Heart left ventricle (tissue), 13 donors: Measurements from ENCODE around the gene BANK1.

ENCODE experiments used
- POLR2A ChIP-seq, 2 donors: fragments of 450-650 bp; IDR thresholded peaks; one replicate each; pipeline ENCODE4 v1.6.1; 2017; ENCODE audit warnings: antibody characterized with exemption in 2 of 2, mild to moderate bottlenecking in 2 of 2, moderate library complexity in 2 of 2
- TF ChIP-seq, protein P1 (sequence below), 12 donors: fragments of 200-600 bp; sonication (generic) in 4 of 12; IDR thresholded peaks; one replicate each; pipeline versions ENCODE4 v1.5.0 to v1.8.0; 2018 to 2022; ENCODE audit warnings: antibody characterized with exemption in 12 of 12, mild to moderate bottlenecking in 5 of 12
- donor health status: ischemic (EF 13 %, LVEDD 7.1; RV severe dilation, severe dysfunction).
- donor health status: DM: no; HTN: yes; CAD: no.
- donor health status: DM: no; HTN: no; CAD: no.
- donor health status: ischemic (EF 25% LVEDD 6.9; RV normal size, moderate dysfunction).
- donor health status: ischemic (EF 25% LVEDD 5.7; RV mildly dilated, moderate dysfunction).
- donor health status: ischemic (EF 35%, LVEDD 5.7; RV mildly dilated, moderate dysfunction).
- donor health status: nonischemic (EF 11% LVEDD 7.7; RV severe dilation, severe dysfunction).
- donor health status: DM: yes; HTN: yes; CAD: no.
- donor health status: PGD.
- donor health status: ischemic (EF 29% LVEDD 5.4; RV normal size, mild dysfunction).
- donor health status: nonischemic (EF 23%, LVEDD 6.1; RV moderate dilation, normal function).

DNA sequence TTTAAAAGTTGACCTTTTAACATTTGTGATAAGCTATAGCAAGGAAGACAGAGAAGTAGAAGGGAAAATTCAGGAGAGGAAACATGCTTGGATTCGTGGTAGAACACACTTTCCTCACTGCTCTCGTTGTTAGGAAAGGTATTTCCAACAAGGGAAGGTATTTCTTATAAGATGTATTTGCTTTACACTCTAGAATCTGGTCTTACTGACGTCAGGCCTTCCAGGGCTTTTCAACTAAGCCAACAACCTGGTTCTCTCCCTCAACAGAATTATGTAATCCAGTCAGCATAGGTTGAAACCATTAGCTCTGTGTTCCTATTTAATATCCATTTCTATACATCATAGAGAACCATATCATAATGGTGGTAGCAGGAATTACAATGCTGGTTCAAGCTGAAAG is 312.8 kb downstream of the BANK1 start:
- TF ChIP-seq, protein P1, sequence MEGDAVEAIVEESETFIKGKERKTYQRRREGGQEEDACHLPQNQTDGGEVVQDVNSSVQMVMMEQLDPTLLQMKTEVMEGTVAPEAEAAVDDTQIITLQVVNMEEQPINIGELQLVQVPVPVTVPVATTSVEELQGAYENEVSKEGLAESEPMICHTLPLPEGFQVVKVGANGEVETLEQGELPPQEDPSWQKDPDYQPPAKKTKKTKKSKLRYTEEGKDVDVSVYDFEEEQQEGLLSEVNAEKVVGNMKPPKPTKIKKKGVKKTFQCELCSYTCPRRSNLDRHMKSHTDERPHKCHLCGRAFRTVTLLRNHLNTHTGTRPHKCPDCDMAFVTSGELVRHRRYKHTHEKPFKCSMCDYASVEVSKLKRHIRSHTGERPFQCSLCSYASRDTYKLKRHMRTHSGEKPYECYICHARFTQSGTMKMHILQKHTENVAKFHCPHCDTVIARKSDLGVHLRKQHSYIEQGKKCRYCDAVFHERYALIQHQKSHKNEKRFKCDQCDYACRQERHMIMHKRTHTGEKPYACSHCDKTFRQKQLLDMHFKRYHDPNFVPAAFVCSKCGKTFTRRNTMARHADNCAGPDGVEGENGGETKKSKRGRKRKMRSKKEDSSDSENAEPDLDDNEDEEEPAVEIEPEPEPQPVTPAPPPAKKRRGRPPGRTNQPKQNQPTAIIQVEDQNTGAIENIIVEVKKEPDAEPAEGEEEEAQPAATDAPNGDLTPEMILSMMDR (IDR thresholded peaks at IDR 0.05) = no peak
- no peak for TF ChIP-seq POLR2A (IDR thresholded peaks at IDR 0.05)
